NCI-H146 (cell line): ENCODE measurements around the gene FAM161A.
"Not testable (repeated sequence)": the region's sequence is repeated elsewhere in the genome, so short reads cannot be mapped to it uniquely, and the experiment has no call there.

ENCODE experiments used
- DNase-seq: peaks from one replicate; lab custom pipeline; 2025; lab: John Stamatoyannopoulos, UW

The FAM161A gene

GRCh38 chr2:61845320-61845719, 8.5 kb downstream of the FAM161A start:
- DNase-seq: no peak

GRCh38 chr2:61841286-61841685, 12.6 kb downstream of the FAM161A start:
- DNase-seq: no peak

- DNase-seq: no peak
Observed at GRCh38 chr2:61834893-61835292, 19.0 kb downstream of the FAM161A start.

GRCh38 chr2:61833971-61834370, 19.9 kb downstream of the FAM161A start:
- DNase-seq: no peak

- no peak for DNase-seq
Observed at GRCh38 chr2:61832183-61832841, 21.5 kb downstream of the FAM161A start.

GRCh38 chr2:61822255-61822654, 31.6 kb downstream of the FAM161A start:
- DNase-seq: no peak

- DNase-seq: no peak
Observed at GRCh38 chr2:61816480-61817355, 37.1 kb downstream of the FAM161A start.

- DNase-seq: no peak
Observed at GRCh38 chr2:61814539-61815160, 39.2 kb downstream of the FAM161A start.

GRCh38 chr2:61813314-61813713, 40.5 kb downstream of the FAM161A start:
- DNase-seq: not testable (repeated sequence)

- DNase-seq: no peak
Observed at GRCh38 chr2:61811821-61812220, 42.0 kb downstream of the FAM161A start.

- not testable (repeated sequence) for DNase-seq
Observed at GRCh38 chr2:61810203-61810602, 43.7 kb downstream of the FAM161A start.

GRCh38 chr2:61808693-61809092, 45.2 kb downstream of the FAM161A start:
- not testable (repeated sequence) for DNase-seq

GRCh38 chr2:61807036-61807757, 46.7 kb downstream of the FAM161A start:
- no peak for DNase-seq

- no peak for DNase-seq
Observed at GRCh38 chr2:61802548-61802947, 51.3 kb downstream of the FAM161A start.

GRCh38 chr2:61799099-61799498, 54.8 kb downstream of the FAM161A start:
- no peak for DNase-seq

GRCh38 chr2:61797446-61797845, 56.4 kb downstream of the FAM161A start:
- not testable (repeated sequence) for DNase-seq

- DNase-seq: no peak
Observed at GRCh38 chr2:61795408-61795807, 58.5 kb downstream of the FAM161A start.

- DNase-seq: peak; percentile 87
Observed at GRCh38 chr2:61793389-61793836, 60.4 kb downstream of the FAM161A start.

GRCh38 chr2:61792355-61792890, 61.4 kb downstream of the FAM161A start:
- DNase-seq: no peak

- no peak for DNase-seq
Observed at GRCh38 chr2:61789807-61790602, 63.9 kb downstream of the FAM161A start.
